Uterus (tissue), 2 donors: Measurements from ENCODE around the gene FLT1.

Experiments
- CTCF ChIP-seq, 4 experiments: fragments of 200-600 bp in 2 of 4; fragments of 450-650 bp in 2 of 4; sonication (generic) in 2 of 4; IDR thresholded peaks; one replicate each; pipeline ENCODE4 v1.5.1; 2016 to 2019; ENCODE audit warnings: antibody characterized with exemption in 4 of 4, mild to moderate bottlenecking in 2 of 4, moderate library complexity in 1 of 4
- POLR2A ChIP-seq, 2 donors: fragments of 450-650 bp; IDR thresholded peaks; one replicate each; pipeline ENCODE4 v1.6.1; 2016; ENCODE audit warnings: antibody characterized with exemption in 2 of 2, mild to moderate bottlenecking in 1 of 2, moderate library complexity in 1 of 2

GRCh38 chr13:28320884-28321574 lies 173.9 kb downstream of the FLT1 start:
- TF ChIP-seq CTCF (IDR thresholded peaks at IDR 0.05) (no peak), POLR2A (IDR thresholded peaks at IDR 0.05) (no peak)
